Measurements from ENCODE around the gene SCPEP1.

Gene SCPEP1

GRCh38 chr17:57040571-57040970 lies 62.6 kb downstream of the SCPEP1 start:
- DNase-seq (ENCODE audit: low read depth), result no peak

GRCh38 chr17:57043276-57043675 lies 65.3 kb downstream of the SCPEP1 start:
- no peak for DNase-seq (ENCODE audit: low read depth)

GRCh38 chr17:57044976-57045867 lies 67.3 kb downstream of the SCPEP1 start:
- no peak for DNase-seq (ENCODE audit: low read depth)

GRCh38 chr17:57045868-57046704 lies 68.2 kb downstream of the SCPEP1 start:
- no peak for DNase-seq (ENCODE audit: low read depth)

GRCh38 chr17:57046749-57047148 lies 68.8 kb downstream of the SCPEP1 start:
- no peak for DNase-seq (ENCODE audit: low read depth)

GRCh38 chr17:57048096-57048495 lies 70.2 kb downstream of the SCPEP1 start:
- DNase-seq (ENCODE audit: low read depth), result no peak

- no peak for DNase-seq (ENCODE audit: low read depth)
Observed at GRCh38 chr17:57050306-57050705, 72.4 kb downstream of the SCPEP1 start.

- no peak for DNase-seq (ENCODE audit: low read depth)
Observed at GRCh38 chr17:57051886-57052361, 74.0 kb downstream of the SCPEP1 start.
